ENCODE data around the gene ANAPC1.
"Not testable (repeated sequence)": the region's sequence is repeated elsewhere in the genome, so short reads cannot be mapped to it uniquely, and the experiment has no call there.

DNA sequence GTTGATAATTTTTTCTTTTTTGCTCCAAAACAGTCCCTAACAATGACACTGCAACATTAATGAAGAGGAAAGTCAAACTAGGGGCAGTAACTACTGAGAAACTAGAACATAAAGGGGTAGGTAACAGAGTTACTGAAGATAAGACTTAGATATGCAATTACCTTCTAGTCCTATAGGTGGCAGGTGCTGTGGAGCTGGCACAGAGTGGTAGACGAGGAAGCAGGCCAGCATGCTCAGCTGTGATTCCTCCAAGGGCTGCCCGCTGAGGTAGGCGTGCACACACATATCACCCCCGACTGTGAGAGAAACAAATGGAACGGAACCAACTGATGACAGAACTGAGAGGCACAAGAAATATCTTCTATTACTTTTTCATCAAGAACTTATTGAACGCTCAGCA is 111.8 kb downstream of the ANAPC1 start:
- TF ChIP-seq EZH2 (IDR thresholded peaks at IDR 0.05; ENCODE audit: borderline replicate concordance, low read length), result not testable (repeated sequence)
- TF ChIP-seq, protein P1, sequence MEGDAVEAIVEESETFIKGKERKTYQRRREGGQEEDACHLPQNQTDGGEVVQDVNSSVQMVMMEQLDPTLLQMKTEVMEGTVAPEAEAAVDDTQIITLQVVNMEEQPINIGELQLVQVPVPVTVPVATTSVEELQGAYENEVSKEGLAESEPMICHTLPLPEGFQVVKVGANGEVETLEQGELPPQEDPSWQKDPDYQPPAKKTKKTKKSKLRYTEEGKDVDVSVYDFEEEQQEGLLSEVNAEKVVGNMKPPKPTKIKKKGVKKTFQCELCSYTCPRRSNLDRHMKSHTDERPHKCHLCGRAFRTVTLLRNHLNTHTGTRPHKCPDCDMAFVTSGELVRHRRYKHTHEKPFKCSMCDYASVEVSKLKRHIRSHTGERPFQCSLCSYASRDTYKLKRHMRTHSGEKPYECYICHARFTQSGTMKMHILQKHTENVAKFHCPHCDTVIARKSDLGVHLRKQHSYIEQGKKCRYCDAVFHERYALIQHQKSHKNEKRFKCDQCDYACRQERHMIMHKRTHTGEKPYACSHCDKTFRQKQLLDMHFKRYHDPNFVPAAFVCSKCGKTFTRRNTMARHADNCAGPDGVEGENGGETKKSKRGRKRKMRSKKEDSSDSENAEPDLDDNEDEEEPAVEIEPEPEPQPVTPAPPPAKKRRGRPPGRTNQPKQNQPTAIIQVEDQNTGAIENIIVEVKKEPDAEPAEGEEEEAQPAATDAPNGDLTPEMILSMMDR (conservative IDR thresholded peaks at IDR 0.05 in 1 of 2, IDR thresholded peaks at IDR 0.05 in 1 of 2; ENCODE audit: extremely low read depth in 1 of 2, insufficient read depth in 1 of 2, low read depth in 1 of 2, low read length in 2 of 2), result peak in 1 of 2 donors; percentile 15
